Fibroblast of lung (primary cell): ENCODE measurements around the gene NSRP1.

ENCODE experiments used
- CTCF ChIP-seq, 2 donors: IDR thresholded peaks in 1 of 2; conservative IDR thresholded peaks in 1 of 2; 1 replicate in 1 of 2; 2 replicates in 1 of 2; pipeline ENCODE4 v1.5.1; 2011 to 2012; ENCODE audit warnings: low read length in 2 of 2, control low read depth in 1 of 2, inconsistent platforms in 1 of 2, low read depth in 1 of 2, mild to moderate bottlenecking in 1 of 2
- EZH2 ChIP-seq: IDR thresholded peaks from 2 replicates; pipeline ENCODE4 v1.5.1; 2012; ENCODE audit warnings: low read length, control low read depth, mild to moderate bottlenecking; ENCODE audit errors: missing control alignments

GRCh38 chr17:30164531-30164930 lies 47.9 kb downstream of the NSRP1 start:
- no peak for TF ChIP-seq CTCF (conservative IDR thresholded peaks at IDR 0.05 in 1 of 2, IDR thresholded peaks at IDR 0.05 in 1 of 2; ENCODE audit: low read depth in 1 of 2, low read length in 2 of 2)
- TF ChIP-seq EZH2 = no peak
